Astrocyte (in vitro differentiated cells and primary cell): Measurements from ENCODE around the gene PPP2R3C.

Experiments used
- CTCF ChIP-seq: IDR thresholded peaks from 2 replicates; pipeline ENCODE4 v1.5.1; 2011; ENCODE audit warnings: low read depth, mild to moderate bottlenecking, inconsistent platforms, low read length, moderate library complexity; ENCODE audit not compliant: insufficient read depth
- EZH2 ChIP-seq: IDR thresholded peaks from 2 replicates; pipeline ENCODE4 v1.6.1; 2012; ENCODE audit warnings: mild to moderate bottlenecking, low read length, inconsistent platforms; ENCODE audit not compliant: insufficient read depth

- TF ChIP-seq CTCF = no peak
- TF ChIP-seq EZH2 = no peak
These were observed 79.2 kb downstream of the PPP2R3C start for GRCh38 chr14:35042632-35043031.
